Adipocyte (in vitro differentiated cells): ENCODE results near the gene TBXA2R.

Experiments
- DNase-seq: peaks from one replicate; pipeline ENCODE4 v3.0.0-alpha.2; 2015; ENCODE audit warnings: low read depth
- H3K27me3 ChIP-seq: replicated peaks from 2 replicates; pipeline ENCODE4 v1.7.0; 2013; ENCODE audit warnings: mild to moderate bottlenecking, low read length, moderate library complexity; ENCODE audit not compliant: control insufficient read depth, insufficient read depth
- H3K36me3 ChIP-seq: 2 replicates; pipeline ENCODE4 v1.7.0; 2013; ENCODE audit warnings: low read length, mild to moderate bottlenecking, moderate library complexity; ENCODE audit not compliant: control insufficient read depth, insufficient read depth, severe bottlenecking
- H3K4me1 ChIP-seq: 2 replicates; pipeline ENCODE4 v1.7.0; 2013; ENCODE audit warnings: mild to moderate bottlenecking, low read length, moderate library complexity; ENCODE audit not compliant: control insufficient read depth, insufficient read depth
- H3K4me3 ChIP-seq: 2 replicates; pipeline ENCODE4 v1.7.0; 2013; ENCODE audit warnings: mild to moderate bottlenecking, low read length, moderate library complexity
- H3K9ac ChIP-seq: 2 replicates; pipeline ENCODE4 v1.7.0; 2013; ENCODE audit warnings: mild to moderate bottlenecking, low read length, moderate library complexity
- H3K9me3 ChIP-seq: 2 replicates; pipeline ENCODE4 v1.7.0; 2013; ENCODE audit warnings: mild to moderate bottlenecking, low read length, moderate library complexity; ENCODE audit not compliant: control insufficient read depth

The TBXA2R gene

DNA sequence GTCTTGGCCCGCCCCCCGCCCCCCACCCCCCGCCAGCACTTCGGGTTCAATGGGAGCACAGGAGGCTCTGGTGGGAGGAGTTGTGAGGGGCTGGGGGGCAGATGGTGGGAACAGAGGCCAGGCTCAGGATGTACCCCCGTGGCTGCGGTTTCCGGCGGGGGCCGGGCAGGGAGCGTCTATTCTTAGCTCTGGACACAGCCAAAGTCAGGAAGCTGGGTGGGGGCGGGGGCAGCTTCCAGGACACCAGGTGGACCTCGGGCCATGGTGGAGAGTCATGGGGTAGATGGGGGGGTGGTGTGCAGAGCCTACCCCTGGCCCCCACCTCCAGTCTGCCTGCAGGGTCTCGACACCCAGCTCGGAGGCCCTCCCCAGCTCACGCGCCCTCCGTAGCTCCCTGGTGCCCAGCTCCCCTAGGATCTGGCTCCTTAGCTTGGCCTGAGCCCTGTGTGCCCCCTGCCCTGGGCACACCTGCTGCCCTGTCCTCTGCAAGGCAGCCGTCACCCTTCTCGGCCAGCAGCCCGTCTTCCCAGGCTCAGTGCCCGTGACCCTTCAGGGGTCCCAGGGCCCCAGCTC lies 2.2 kb upstream of the TBXA2R start:
- Histone ChIP-seq H3K4me1 (peaks cover 9% of the 10 kb centered on the region), H3K9ac (no peak overlapping the region), H3K36me3 (peaks cover 12% of the 10 kb centered on the region), H3K4me3 (no peak overlapping the region), H3K27me3 (no peaks in the 10 kb centered on the region), H3K9me3 (no peaks in the 10 kb centered on the region)
- DNase-seq, result no peak

DNA sequence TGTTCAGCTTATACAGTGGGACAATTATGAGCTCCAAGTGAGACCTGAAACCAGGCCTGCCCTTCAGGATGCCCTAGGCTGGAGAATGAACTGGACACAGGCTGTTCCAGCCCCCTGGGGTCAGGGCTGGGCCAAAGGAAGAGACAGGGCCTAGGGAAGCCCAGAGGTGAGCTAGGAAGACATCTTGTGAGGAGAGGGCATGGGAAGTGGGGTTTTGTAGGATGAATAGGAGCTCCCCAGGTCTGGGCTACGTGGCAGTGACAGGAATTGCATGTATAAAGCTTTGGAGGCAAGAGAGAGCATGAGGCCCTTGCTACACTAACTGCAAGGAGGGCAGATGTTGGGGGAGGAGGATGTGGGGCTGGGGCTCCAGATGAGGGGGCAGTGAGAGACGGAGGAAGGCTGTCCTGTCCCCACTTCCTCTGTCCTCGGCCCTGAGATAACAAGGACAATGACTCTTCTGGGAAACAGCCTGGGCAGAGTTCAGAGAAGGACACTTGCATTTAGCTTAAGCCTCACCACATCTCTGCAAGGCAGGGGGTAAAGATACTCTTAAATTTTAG lies 1.5 kb upstream of the TBXA2R start:
- no peak for DNase-seq
- Histone ChIP-seq H3K9ac (no peak overlapping the region), H3K36me3 (peaks cover 12% of the 10 kb centered on the region), H3K27me3 (no peaks in the 10 kb centered on the region), H3K4me1 (peaks cover 9% of the 10 kb centered on the region), H3K4me3 (peak overlapping the region; percentile 70), H3K9me3 (no peaks in the 10 kb centered on the region)

- Histone ChIP-seq H3K4me3 (peak overlapping the region; percentile 70), H3K36me3 (peaks cover 12% of the 10 kb centered on the region), H3K9me3 (no peaks in the 10 kb centered on the region), H3K9ac (peak overlapping the region; percentile 78), H3K4me1 (peaks cover 9% of the 10 kb centered on the region), H3K27me3 (no peaks in the 10 kb centered on the region)
- no peak for DNase-seq
Measured at GRCh38 chr19:3607303-3608078, 816 bp upstream of the TBXA2R start.

- Histone ChIP-seq H3K36me3 (peaks cover 2% of the 10 kb centered on the region), H3K9me3 (no peaks in the 10 kb centered on the region), H3K27me3 (no peaks in the 10 kb centered on the region), H3K4me3 (peak overlapping the region; percentile 70), H3K9ac (peak overlapping the region; percentile 78), H3K4me1 (peaks cover 9% of the 10 kb centered on the region)
- peak; percentile 14 for DNase-seq
Measured at GRCh38 chr19:3606174-3606689, 443 bp downstream of the TBXA2R start.

GRCh38 chr19:3605770-3606169 lies 905 bp downstream of the TBXA2R start:
- H3K27me3 ChIP-seq, result no peaks in the 10 kb centered on the region
- H3K4me1 ChIP-seq, result peaks cover 9% of the 10 kb centered on the region
- no peak for DNase-seq
- no peaks in the 10 kb centered on the region for H3K9me3 ChIP-seq
- no peaks in the 10 kb centered on the region for H3K36me3 ChIP-seq
- peak overlapping the region; percentile 1 for H3K9ac ChIP-seq
- peak overlapping the region; percentile 70 for H3K4me3 ChIP-seq

DNA sequence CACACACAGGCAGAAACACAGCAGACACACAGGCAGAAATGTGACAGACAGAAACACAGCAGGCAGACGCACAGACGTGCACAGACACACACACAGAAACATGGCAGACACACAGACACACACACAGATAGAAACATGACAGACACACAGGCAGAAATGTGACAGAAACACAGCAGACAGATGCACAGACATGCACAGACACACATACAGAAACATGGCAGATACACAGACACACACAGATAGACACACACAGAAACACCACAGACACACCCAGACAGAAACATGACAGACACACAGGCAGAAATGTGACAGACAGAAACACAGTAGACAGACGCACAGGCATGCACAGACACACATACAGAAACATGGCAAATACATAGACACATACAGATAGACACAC lies 1.3 kb downstream of the TBXA2R start:
- H3K27me3 ChIP-seq, result no peaks in the 10 kb centered on the region
- H3K9ac ChIP-seq, result no peak overlapping the region
- no peak overlapping the region for H3K4me3 ChIP-seq
- peaks cover 9% of the 10 kb centered on the region for H3K4me1 ChIP-seq
- H3K9me3 ChIP-seq, result no peaks in the 10 kb centered on the region
- no peaks in the 10 kb centered on the region for H3K36me3 ChIP-seq
- DNase-seq, result no peak

GRCh38 chr19:3604987-3605343 lies 1.7 kb downstream of the TBXA2R start:
- H3K9me3 ChIP-seq, result no peaks in the 10 kb centered on the region
- H3K9ac ChIP-seq, result no peak overlapping the region
- no peak overlapping the region for H3K4me3 ChIP-seq
- H3K36me3 ChIP-seq, result no peaks in the 10 kb centered on the region
- H3K27me3 ChIP-seq, result no peaks in the 10 kb centered on the region
- peaks cover 9% of the 10 kb centered on the region for H3K4me1 ChIP-seq
- no peak for DNase-seq

GRCh38 chr19:3604227-3604986 lies 2.3 kb downstream of the TBXA2R start:
- DNase-seq, result no peak
- Histone ChIP-seq H3K4me3 (no peak overlapping the region), H3K36me3 (no peaks in the 10 kb centered on the region), H3K9me3 (no peaks in the 10 kb centered on the region), H3K9ac (no peak overlapping the region), H3K27me3 (no peaks in the 10 kb centered on the region), H3K4me1 (peaks cover 9% of the 10 kb centered on the region)

DNA sequence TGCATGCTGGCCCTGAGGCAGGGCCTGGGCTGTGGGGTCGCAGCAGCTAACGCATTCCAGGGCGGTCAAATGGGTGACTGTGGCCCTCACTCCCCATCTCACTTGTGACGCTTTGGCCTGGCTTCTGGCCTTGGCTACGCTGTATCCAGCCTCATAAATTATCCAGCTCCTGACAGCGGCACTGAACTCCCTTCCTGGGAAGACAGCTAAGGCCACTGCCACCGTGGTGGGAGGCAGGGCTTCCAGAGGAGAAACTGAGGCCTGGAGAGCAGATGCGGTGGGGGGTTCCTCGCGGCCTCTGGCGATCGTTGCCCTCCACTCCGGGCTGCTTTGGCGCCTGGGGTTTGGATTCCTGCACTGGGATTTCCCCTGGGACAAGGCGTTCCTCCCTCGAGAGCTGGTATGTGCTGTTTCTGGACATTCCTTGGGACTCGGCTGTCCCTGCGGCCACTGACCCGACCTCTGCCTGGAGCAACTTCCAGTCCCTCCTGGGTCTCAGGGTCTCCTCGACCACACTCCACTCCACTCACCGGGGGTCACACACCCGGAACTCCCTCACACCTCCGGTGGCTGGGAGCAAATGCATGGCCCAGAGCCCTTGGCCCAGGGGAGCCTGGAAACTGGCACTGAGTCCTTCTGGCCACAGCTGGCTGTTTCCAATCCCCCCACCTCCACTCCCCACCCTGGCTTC lies 3.4 kb downstream of the TBXA2R start:
- H3K27me3 ChIP-seq, result no peaks in the 10 kb centered on the region
- peaks cover 9% of the 10 kb centered on the region for H3K4me1 ChIP-seq
- H3K36me3 ChIP-seq, result no peaks in the 10 kb centered on the region
- H3K9ac ChIP-seq, result no peak overlapping the region
- H3K4me3 ChIP-seq, result no peak overlapping the region
- no peak for DNase-seq
- no peaks in the 10 kb centered on the region for H3K9me3 ChIP-seq

DNA sequence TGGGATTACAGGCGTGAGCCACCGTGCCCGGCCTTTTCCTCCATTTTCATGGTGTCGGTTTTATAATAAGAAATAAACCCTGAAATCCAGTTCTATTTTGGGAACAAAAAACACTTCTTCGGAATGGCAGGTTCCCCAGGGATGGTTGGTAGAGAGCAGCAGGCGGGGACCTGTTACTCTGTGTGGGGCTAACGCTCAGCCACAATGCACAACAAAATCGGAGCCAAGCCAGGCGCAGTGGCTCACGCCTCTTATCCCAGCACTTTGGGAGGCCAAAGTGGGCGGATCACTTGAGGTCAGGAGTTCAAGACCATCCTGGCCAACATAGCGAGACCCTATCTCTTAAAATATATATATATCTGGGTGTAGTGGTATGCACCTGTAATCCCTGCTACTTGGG lies 5.7 kb downstream of the TBXA2R start:
- no peaks in the 10 kb centered on the region for H3K9me3 ChIP-seq
- DNase-seq, result no peak

More for the DNA sequence above, 5.7 kb downstream of the TBXA2R start:
- H3K9ac ChIP-seq, result no peak overlapping the region
- no peaks in the 10 kb centered on the region for H3K27me3 ChIP-seq
- H3K4me3 ChIP-seq, result no peak overlapping the region
- no peaks in the 10 kb centered on the region for H3K4me1 ChIP-seq
- no peaks in the 10 kb centered on the region for H3K36me3 ChIP-seq
